ENCODE data around the gene KIAA0232.

Gene KIAA0232

GRCh38 chr4:6742989-6743388 is 39.5 kb upstream of the KIAA0232 start:
- no peak overlapping the region for H3K4me3 ChIP-seq (ENCODE audit: low read length)
- no peak for TF ChIP-seq CTCF (conservative IDR thresholded peaks at IDR 0.05; ENCODE audit: low read length)
- DNase-seq (ENCODE audit: low read depth), result no peak

DNA sequence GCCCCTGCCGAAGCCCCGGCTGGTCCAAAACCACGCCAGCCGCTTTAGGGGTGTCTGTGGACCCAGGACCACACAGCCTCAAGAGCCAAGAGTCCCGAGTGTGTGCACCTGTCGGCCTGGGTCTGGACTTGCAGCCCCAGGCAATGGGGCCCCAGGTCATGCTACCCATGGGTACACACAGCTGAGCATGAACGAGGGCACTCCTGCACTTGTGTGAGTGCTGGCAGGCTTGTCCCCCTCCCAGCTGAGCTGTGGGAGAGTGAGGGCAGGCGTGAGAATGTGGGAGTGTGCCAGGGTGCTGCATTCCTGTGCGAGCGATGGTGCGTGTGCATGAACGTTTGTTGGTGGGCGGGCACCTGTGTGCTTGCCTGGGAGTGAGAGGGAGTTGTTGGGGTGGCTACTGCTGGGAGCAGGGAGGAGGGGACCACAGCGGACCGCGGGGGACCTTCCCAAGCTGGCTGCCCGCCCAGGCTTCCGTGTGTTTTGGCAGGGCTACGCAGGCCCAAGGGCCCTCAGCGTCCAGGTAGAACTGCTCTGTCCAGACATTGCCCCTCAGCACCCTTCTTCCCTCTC is 35.7 kb upstream of the KIAA0232 start:
- no peak for DNase-seq (ENCODE audit: low read depth)

DNA sequence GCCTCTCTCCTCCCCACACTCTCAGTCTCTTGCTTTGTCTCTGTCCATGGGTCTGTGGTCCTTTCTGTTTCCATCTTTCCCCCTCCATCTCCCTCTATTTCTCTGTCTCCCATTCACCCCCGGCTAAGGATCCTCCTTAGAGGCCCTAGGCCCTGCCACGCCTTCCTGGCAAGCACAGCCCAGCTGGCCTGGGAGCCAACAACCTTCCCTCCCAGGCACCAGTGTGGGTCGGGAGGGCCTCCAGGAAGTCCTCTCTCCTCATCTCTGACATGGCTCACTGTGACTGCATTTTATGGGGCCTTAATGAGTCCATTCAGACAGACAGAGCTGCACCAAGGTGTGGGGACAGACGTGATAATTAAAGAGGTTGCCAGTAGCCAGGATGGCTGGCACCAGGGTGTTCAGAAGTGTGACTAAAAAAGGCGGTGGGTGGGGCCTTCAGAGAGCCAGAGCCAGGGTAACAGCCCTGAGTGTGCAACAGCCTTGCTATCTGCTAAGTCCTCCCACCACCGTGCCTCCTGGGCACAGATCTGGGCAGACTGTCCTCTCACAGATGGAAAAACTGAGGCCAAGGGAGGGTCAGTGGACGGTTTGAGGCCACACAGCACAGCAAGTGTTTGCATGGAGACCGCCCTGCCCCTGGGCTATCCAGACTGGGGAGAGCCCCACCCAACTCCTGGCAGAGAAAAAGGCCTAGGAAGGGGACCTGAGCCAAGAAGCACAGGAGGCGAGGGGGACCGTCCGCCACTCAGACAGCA is 35.1 kb upstream of the KIAA0232 start:
- no peak for TF ChIP-seq CTCF (conservative IDR thresholded peaks at IDR 0.05; ENCODE audit: low read length)
- DNase-seq (ENCODE audit: low read depth), result no peak
- H3K4me3 ChIP-seq (ENCODE audit: low read length), result no peak overlapping the region

More for the DNA sequence above, 35.7 kb upstream of the KIAA0232 start:
- no peak for TF ChIP-seq CTCF (conservative IDR thresholded peaks at IDR 0.05; ENCODE audit: low read length)
- no peak overlapping the region for H3K4me3 ChIP-seq (ENCODE audit: low read length)

- TF ChIP-seq CTCF (conservative IDR thresholded peaks at IDR 0.05; ENCODE audit: low read length), result no peak
- no peak overlapping the region for H3K4me3 ChIP-seq (ENCODE audit: low read length)
- DNase-seq (ENCODE audit: low read depth), result no peak
Measured at GRCh38 chr4:6748286-6748685, 34.2 kb upstream of the KIAA0232 start.

GRCh38 chr4:6749340-6750171 is 33.0 kb upstream of the KIAA0232 start:
- H3K4me3 ChIP-seq (ENCODE audit: low read length), result no peak overlapping the region
- TF ChIP-seq CTCF (conservative IDR thresholded peaks at IDR 0.05; ENCODE audit: low read length), result no peak
- peak; percentile 33 for DNase-seq (ENCODE audit: low read depth)

GRCh38 chr4:6750286-6751221 is 32.0 kb upstream of the KIAA0232 start:
- TF ChIP-seq CTCF (conservative IDR thresholded peaks at IDR 0.05; ENCODE audit: low read length), result no peak
- H3K4me3 ChIP-seq (ENCODE audit: low read length), result no peak overlapping the region
- no peak for DNase-seq (ENCODE audit: low read depth)

Measured in AG10803 (cell line).